Osteocyte (in vitro differentiated cells): ENCODE data around the gene ARHGAP6. TPM values are rescaled to one million over a fixed set of nuclear protein-coding genes. Genes with fewer than 3 reads are reported as not detected.
A peak's percentile ranks its signal among the peaks of the same experiment; 100 is the strongest.
"Not testable (repeated sequence)": the region's sequence is repeated elsewhere in the genome, so short reads cannot be mapped to it uniquely, and the experiment has no call there.

Experiments used
- DNase-seq: peaks from one replicate; pipeline ENCODE4 v3.0.0; 2021; ENCODE audit warnings: mixed read lengths; ENCODE audit not compliant: unreplicated experiment; ENCODE audit errors: extremely low spot score
- H3K27ac Mint-ChIP-seq: one replicate; pipeline ENCODE4 v1.8.0; 2021; ENCODE audit warnings: mild to moderate bottlenecking, mixed read lengths; ENCODE audit not compliant: unreplicated experiment
- H3K27me3 Mint-ChIP-seq: one replicate; pipeline ENCODE4 v1.8.0; 2021; ENCODE audit warnings: mixed read lengths; ENCODE audit not compliant: unreplicated experiment
- H3K36me3 Mint-ChIP-seq: one replicate; pipeline ENCODE4 v1.8.0; 2021; ENCODE audit warnings: mixed read lengths; ENCODE audit not compliant: unreplicated experiment
- H3K4me1 Mint-ChIP-seq: one replicate; pipeline ENCODE4 v1.8.0; 2021; ENCODE audit warnings: mixed read lengths; ENCODE audit not compliant: unreplicated experiment
- H3K4me3 Mint-ChIP-seq: one replicate; pipeline ENCODE4 v1.8.0; 2021; ENCODE audit warnings: mild to moderate bottlenecking, moderate library complexity, mixed read lengths; ENCODE audit not compliant: unreplicated experiment
- H3K9me3 Mint-ChIP-seq: one replicate; pipeline ENCODE4 v1.8.0; 2021; ENCODE audit warnings: mixed read lengths; ENCODE audit not compliant: unreplicated experiment
- CTCF ChIP-seq: fragments of 200-600 bp; sonication (generic); IDR thresholded peaks from 2 replicates; pipeline ENCODE4 v1.5.0; 2021; ENCODE audit warnings: antibody characterized with exemption, mild to moderate bottlenecking, moderate library complexity
- total RNA-seq: library from RNA; stranded (reverse); gene quantifications from 2 replicates; pipeline ENCODE4 v1.2.1, GENCODE V29; 2021

The ARHGAP6 gene
- total RNA-seq, 1 donor from 2014 or later, result 3.5 TPM

- no peak overlapping the region for H3K27ac Mint-ChIP-seq
- H3K36me3 Mint-ChIP-seq, result no peaks in the 10 kb centered on the region
- H3K4me1 Mint-ChIP-seq, result peaks cover 18% of the 10 kb centered on the region
- DNase-seq, result no peak
- no peak for TF ChIP-seq CTCF
- no peaks in the 10 kb centered on the region for H3K9me3 Mint-ChIP-seq
- no peak overlapping the region for H3K4me3 Mint-ChIP-seq
- H3K27me3 Mint-ChIP-seq, result no peaks in the 10 kb centered on the region
These were observed 133.2 kb downstream of the ARHGAP6 start for GRCh38 chrX:11532291-11533078.

DNA sequence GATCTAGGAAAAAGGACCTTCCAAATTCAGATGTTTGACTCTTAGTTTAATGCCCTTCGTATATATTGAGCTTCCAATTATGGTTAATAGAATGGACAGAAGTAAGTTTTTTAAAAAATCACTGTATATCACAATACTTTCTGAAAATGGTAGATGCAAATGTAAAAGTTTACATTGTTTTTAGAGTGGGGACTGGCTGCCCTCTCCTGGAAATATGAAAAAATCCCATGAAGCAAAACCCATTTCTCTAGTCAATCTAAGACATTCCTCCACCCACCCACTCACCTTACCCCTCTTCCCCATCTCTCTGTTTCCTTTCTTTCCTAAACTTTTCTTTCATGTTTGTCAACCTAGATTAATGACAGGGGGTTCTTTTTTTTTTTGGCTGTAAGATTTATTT lies 134.5 kb downstream of the ARHGAP6 start:
- no peak for DNase-seq
- no peaks in the 10 kb centered on the region for H3K9me3 Mint-ChIP-seq
- no peaks in the 10 kb centered on the region for H3K27me3 Mint-ChIP-seq
- H3K4me1 Mint-ChIP-seq, result peaks cover 18% of the 10 kb centered on the region
- no peak overlapping the region for H3K4me3 Mint-ChIP-seq
- peak overlapping the region; percentile 0 for H3K27ac Mint-ChIP-seq
- H3K36me3 Mint-ChIP-seq, result no peaks in the 10 kb centered on the region
- peak; percentile 58 for TF ChIP-seq CTCF

GRCh38 chrX:11530621-11531020 lies 135.1 kb downstream of the ARHGAP6 start:
- Mint-ChIP-seq H3K36me3 (no peaks in the 10 kb centered on the region), H3K27me3 (no peaks in the 10 kb centered on the region), H3K4me1 (peaks cover 18% of the 10 kb centered on the region), H3K27ac (peak overlapping the region; percentile 21), H3K9me3 (no peaks in the 10 kb centered on the region), H3K4me3 (no peak overlapping the region)
- DNase-seq, result no peak
- no peak for TF ChIP-seq CTCF

DNA sequence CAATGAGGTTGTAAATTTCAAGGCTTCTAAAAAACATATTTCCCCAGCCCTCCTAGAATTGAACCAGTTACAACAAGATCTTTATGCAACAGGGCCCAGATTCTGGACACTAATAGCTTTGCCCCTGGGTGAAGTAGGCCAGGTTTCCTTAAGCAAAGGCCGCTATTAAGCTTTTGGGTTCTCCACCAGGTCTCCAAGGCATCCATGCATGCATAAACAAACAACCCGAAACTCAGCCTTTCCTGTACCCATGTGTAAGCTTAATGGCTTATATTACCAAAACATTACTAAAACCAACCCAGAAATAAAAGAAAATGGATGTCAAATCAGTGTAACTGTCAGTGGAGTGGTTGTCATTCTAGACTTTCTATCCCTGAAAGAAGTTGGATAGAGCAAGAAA lies 137.1 kb downstream of the ARHGAP6 start:
- TF ChIP-seq CTCF, result no peak
- Mint-ChIP-seq H3K36me3 (no peaks in the 10 kb centered on the region), H3K9me3 (no peaks in the 10 kb centered on the region), H3K4me1 (peaks cover 18% of the 10 kb centered on the region), H3K4me3 (no peak overlapping the region), H3K27ac (no peak overlapping the region), H3K27me3 (no peaks in the 10 kb centered on the region)
- DNase-seq, result no peak

DNA sequence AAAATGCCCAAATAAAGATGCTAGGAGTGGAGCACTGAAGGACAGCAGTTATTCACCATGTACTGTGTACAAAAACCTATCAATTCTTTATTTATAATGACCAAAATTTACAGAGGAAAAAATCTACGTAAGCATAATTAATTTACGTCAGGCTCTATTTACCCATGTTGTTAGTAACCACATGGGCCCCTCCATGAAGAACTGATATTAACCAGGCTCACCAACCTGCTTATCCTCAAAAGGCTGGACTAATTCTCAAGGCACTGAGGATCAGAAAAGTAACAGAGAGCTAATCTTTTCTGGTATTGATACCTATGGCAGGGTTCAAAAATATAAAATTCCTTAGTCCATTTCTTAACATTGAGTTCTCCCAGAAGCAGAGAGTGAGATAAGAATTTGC lies 140.0 kb downstream of the ARHGAP6 start:
- DNase-seq, result no peak
- Mint-ChIP-seq H3K27me3 (no peaks in the 10 kb centered on the region), H3K36me3 (no peaks in the 10 kb centered on the region), H3K4me3 (no peak overlapping the region), H3K4me1 (peaks cover 8% of the 10 kb centered on the region), H3K9me3 (peaks cover 4% of the 10 kb centered on the region), H3K27ac (no peak overlapping the region)
- no peak for TF ChIP-seq CTCF

GRCh38 chrX:11519234-11519633 lies 146.5 kb downstream of the ARHGAP6 start:
- H3K36me3 Mint-ChIP-seq, H3K9me3 Mint-ChIP-seq, H3K27ac Mint-ChIP-seq, H3K4me3 Mint-ChIP-seq, DNase-seq, H3K27me3 Mint-ChIP-seq, H3K4me1 Mint-ChIP-seq: not testable (repeated sequence)
